ENCODE measurements around the gene GRK5. TPM values are rescaled to one million over a fixed set of nuclear protein-coding genes. Genes with fewer than 3 reads are reported as not detected.

Gene GRK5
- total RNA-seq, 1 experiment from 2014 or later = 29.0 TPM

GRCh38 chr10:119166564-119166963 is 40.8 kb upstream of the GRK5 start:
- POLR2A ChIA-PET = no interaction called here
- H3K27me3 ChIP-seq (ENCODE audit: control insufficient read depth, insufficient read depth, low read length) = no peaks in the 10 kb centered on the region
- H3K4me3 ChIP-seq (ENCODE audit: low read depth in 2 of 2, low read length in 2 of 2) = no peak overlapping the region
- intact Hi-C loops (cut with micrococcal nuclease; ENCODE audit: unreplicated experiment) (no loop called here), in situ Hi-C loops (cut with HindIII; ENCODE audit: low pct_unique_long_range_greater_than_20kb, low sequenced_read_pairs) (no loop called here)
- DNase-seq (ENCODE audit: low read depth, low spot score) = no peak
- peak; percentile 37; the same call in 1 of the 2 replicates for ATAC-seq
- BruUV-seq (replicated peaks) = no TSS peak
- H3K36me3 ChIP-seq (ENCODE audit: control insufficient read depth, insufficient read depth, low read length) = peaks cover 32% of the 10 kb centered on the region
- no peaks in the 10 kb centered on the region for H3K9me3 ChIP-seq (ENCODE audit: control insufficient read depth, insufficient read depth, low read depth, low read length)
- H3K4me1 ChIP-seq (ENCODE audit: control insufficient read depth, insufficient read depth, low read length) = peaks cover 23% of the 10 kb centered on the region
- CTCF ChIA-PET = no interaction called here
- no peak for TF ChIP-seq POLR2AphosphoS5 (IDR thresholded peaks at IDR 0.05; ENCODE audit: low read depth, low read length)
- no peak for TF ChIP-seq TCF7L2 (IDR thresholded peaks at IDR 0.05; ENCODE audit: low read depth, low read length)
- no peak for TF ChIP-seq SIN3A (IDR thresholded peaks at IDR 0.05; ENCODE audit: borderline replicate concordance, insufficient read depth, low read depth, low read length)
- TF ChIP-seq, protein P1, sequence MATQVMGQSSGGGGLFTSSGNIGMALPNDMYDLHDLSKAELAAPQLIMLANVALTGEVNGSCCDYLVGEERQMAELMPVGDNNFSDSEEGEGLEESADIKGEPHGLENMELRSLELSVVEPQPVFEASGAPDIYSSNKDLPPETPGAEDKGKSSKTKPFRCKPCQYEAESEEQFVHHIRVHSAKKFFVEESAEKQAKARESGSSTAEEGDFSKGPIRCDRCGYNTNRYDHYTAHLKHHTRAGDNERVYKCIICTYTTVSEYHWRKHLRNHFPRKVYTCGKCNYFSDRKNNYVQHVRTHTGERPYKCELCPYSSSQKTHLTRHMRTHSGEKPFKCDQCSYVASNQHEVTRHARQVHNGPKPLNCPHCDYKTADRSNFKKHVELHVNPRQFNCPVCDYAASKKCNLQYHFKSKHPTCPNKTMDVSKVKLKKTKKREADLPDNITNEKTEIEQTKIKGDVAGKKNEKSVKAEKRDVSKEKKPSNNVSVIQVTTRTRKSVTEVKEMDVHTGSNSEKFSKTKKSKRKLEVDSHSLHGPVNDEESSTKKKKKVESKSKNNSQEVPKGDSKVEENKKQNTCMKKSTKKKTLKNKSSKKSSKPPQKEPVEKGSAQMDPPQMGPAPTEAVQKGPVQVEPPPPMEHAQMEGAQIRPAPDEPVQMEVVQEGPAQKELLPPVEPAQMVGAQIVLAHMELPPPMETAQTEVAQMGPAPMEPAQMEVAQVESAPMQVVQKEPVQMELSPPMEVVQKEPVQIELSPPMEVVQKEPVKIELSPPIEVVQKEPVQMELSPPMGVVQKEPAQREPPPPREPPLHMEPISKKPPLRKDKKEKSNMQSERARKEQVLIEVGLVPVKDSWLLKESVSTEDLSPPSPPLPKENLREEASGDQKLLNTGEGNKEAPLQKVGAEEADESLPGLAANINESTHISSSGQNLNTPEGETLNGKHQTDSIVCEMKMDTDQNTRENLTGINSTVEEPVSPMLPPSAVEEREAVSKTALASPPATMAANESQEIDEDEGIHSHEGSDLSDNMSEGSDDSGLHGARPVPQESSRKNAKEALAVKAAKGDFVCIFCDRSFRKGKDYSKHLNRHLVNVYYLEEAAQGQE (IDR thresholded peaks at IDR 0.05; ENCODE audit: insufficient read depth in 1 of 2, low read depth in 2 of 2, low read length in 1 of 2) = no peak
- TF ChIP-seq CTCF (IDR thresholded peaks at IDR 0.05) = no peak
- H3K27ac ChIP-seq (ENCODE audit: low read length) = peak overlapping the region; percentile 93

DNA sequence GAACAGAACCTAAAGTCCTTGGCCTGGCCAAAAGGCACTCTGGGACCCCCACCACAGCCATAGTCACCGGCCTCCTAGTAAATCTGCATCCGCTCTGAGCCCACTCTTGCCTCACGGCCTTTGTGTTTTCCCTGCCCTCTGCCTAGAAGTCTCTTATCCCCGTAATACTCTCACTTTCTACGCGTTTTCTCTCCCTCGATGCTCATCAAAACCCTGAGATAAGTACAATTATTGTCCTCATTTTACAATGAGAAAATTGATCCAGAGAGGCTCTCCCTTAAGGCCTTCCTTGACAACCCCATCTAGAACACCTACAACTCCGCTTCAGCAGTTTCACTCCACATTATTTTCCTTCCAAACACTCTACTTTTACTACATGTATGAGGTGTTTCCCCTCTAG is 40.3 kb upstream of the GRK5 start:
- ChIA-PET POLR2A (no interaction called here), CTCF (no interaction called here)
- no peak overlapping the region; the same call in 1 of the 2 replicates for H3K27ac ChIP-seq (ENCODE audit: low read length)
- no peaks in the 10 kb centered on the region for H3K9me3 ChIP-seq (ENCODE audit: control insufficient read depth, insufficient read depth, low read depth, low read length)
- H3K4me1 ChIP-seq (ENCODE audit: control insufficient read depth, insufficient read depth, low read length) = peaks cover 23% of the 10 kb centered on the region
- H3K27me3 ChIP-seq (ENCODE audit: control insufficient read depth, insufficient read depth, low read length) = no peaks in the 10 kb centered on the region
- intact Hi-C loops (cut with micrococcal nuclease; ENCODE audit: unreplicated experiment) = no loop called here
- no peak overlapping the region for H3K4me3 ChIP-seq (ENCODE audit: low read depth in 2 of 2, low read length in 2 of 2)
- peaks cover 33% of the 10 kb centered on the region for H3K36me3 ChIP-seq (ENCODE audit: control insufficient read depth, insufficient read depth, low read length)
- TF ChIP-seq, protein P1 (IDR thresholded peaks at IDR 0.05; ENCODE audit: insufficient read depth in 1 of 2, low read depth in 2 of 2, low read length in 1 of 2) = no peak
- TF ChIP-seq POLR2AphosphoS5 (IDR thresholded peaks at IDR 0.05; ENCODE audit: low read depth, low read length) (no peak), SIN3A (IDR thresholded peaks at IDR 0.05; ENCODE audit: borderline replicate concordance, insufficient read depth, low read depth, low read length) (no peak), CTCF (IDR thresholded peaks at IDR 0.05) (no peak), TCF7L2 (IDR thresholded peaks at IDR 0.05; ENCODE audit: low read depth, low read length) (no peak)
- no TSS peak for BruUV-seq (replicated peaks)
- no peak for ATAC-seq
- in situ Hi-C loops (cut with HindIII; ENCODE audit: low pct_unique_long_range_greater_than_20kb, low sequenced_read_pairs) = no loop called here
- DNase-seq (ENCODE audit: low read depth, low spot score) = no peak

All from Panc1 (cell line).